Nasal cavity respiratory epithelium epithelial cell of viscerocranial mucosa (primary cell): ENCODE results near the gene ORC1. TPM values are rescaled to one million over a fixed set of nuclear protein-coding genes. Genes with fewer than 3 reads are reported as not detected.

Experiments
- total RNA-seq: library from RNA; depleted of rRNA; stranded (reverse); fragments of >200 nt; gene quantifications from 2 replicates; pipeline ENCODE4 v1.2.3, GENCODE V29; 2014

The ORC1 gene
- total RNA-seq: 0.14 and 0.34 TPM in 2 replicates

GRCh38 chr1:52404116-52404974 is at the start of gene ORC1, which contains the start of gene PRPF38A:
TSS of gene ORC1 (minus strand) at chr1:52404423. CDS start at chr1:52402223, 2,200 bp downstream.
TSS of gene PRPF38A (plus strand) at chr1:52404602. CDS start at chr1:52404750, 148 bp downstream.

GRCh38 chr1:52365746-52366516 is 38.3 kb downstream of the ORC1 start, which contains the start of gene CC2D1B:
TSS of gene CC2D1B (minus strand) at chr1:52366205. CDS start at chr1:52364620, 1,585 bp downstream.

Other genes starting within 250 kb of the ORC1 start
- 27.0 and 27.8 TPM in 2 replicates for gene CC2D1B, start 38.2 kb downstream of the ORC1 start, total RNA-seq
- gene PRPF38A, start 179 bp upstream of the ORC1 start, total RNA-seq: 9.6 and 11.5 TPM in 2 replicates
- 27.0 and 51.5 TPM in 2 replicates for gene TUT4, start 148.7 kb upstream of the ORC1 start, total RNA-seq
- 2.0 and 2.7 TPM in 2 replicates for gene GPX7, start 197.9 kb upstream of the ORC1 start, total RNA-seq
- gene SHISAL2A, start 228.7 kb upstream of the ORC1 start, total RNA-seq: 0.14 TPM in 1 of 2 replicates, not detected in the other